Neural cell (in vitro differentiated cells): ENCODE measurements around the gene ZNF821.

ENCODE experiments used
- EP300 ChIP-seq: fragments of 450-650 bp; conservative IDR thresholded peaks from 2 replicates; pipeline ENCODE4 v1.6.1; 2014; ENCODE audit warnings: antibody characterized with exemption, mild to moderate bottlenecking, moderate library complexity; ENCODE audit not compliant: poor library complexity, severe bottlenecking
- EZH2 ChIP-seq: fragments of 200-600, 300-800 bp; shearing (Covaris generic), sonication (generic); IDR thresholded peaks from 2 replicates; pipeline ENCODE4 v1.6.1; 2014; ENCODE audit warnings: antibody characterized with exemption, low read length, borderline replicate concordance, mild to moderate bottlenecking; ENCODE audit not compliant: insufficient read depth, poor library complexity, severe bottlenecking
- MXI1 ChIP-seq: fragments of 450-650 bp; conservative IDR thresholded peaks from 2 replicates; pipeline ENCODE4 v1.6.1; 2014; ENCODE audit warnings: antibody characterized with exemption, mild to moderate bottlenecking; ENCODE audit not compliant: poor library complexity, severe bottlenecking
- POLR2AphosphoS5 ChIP-seq: IDR thresholded peaks from 2 replicates; pipeline ENCODE4 v1.6.1; 2012
- RAD21 ChIP-seq: fragments of 450-650 bp; conservative IDR thresholded peaks from 2 replicates; pipeline ENCODE4 v1.6.1; 2014; ENCODE audit warnings: antibody characterized with exemption, mild to moderate bottlenecking, moderate library complexity
- SMC3 ChIP-seq: fragments of 450-650 bp; conservative IDR thresholded peaks from 2 replicates; pipeline ENCODE4 v1.6.1; 2014; ENCODE audit warnings: antibody characterized with exemption, mild to moderate bottlenecking, moderate library complexity; ENCODE audit not compliant: poor library complexity
- TAF1 ChIP-seq: IDR thresholded peaks from 2 replicates; pipeline ENCODE4 v1.6.1; 2012; ENCODE audit warnings: low read depth
- TF ChIP-seq, protein P1 (sequence below): fragments of 450-650 bp; IDR thresholded peaks from 2 replicates; pipeline ENCODE4 v1.5.1; 2014; ENCODE audit warnings: antibody characterized with exemption, mild to moderate bottlenecking, moderate library complexity; ENCODE audit not compliant: poor library complexity, severe bottlenecking
- TF ChIP-seq, protein P2 (sequence below): IDR thresholded peaks from 2 replicates; pipeline ENCODE4 v1.6.1; 2012; ENCODE audit warnings: borderline replicate concordance

DNA sequence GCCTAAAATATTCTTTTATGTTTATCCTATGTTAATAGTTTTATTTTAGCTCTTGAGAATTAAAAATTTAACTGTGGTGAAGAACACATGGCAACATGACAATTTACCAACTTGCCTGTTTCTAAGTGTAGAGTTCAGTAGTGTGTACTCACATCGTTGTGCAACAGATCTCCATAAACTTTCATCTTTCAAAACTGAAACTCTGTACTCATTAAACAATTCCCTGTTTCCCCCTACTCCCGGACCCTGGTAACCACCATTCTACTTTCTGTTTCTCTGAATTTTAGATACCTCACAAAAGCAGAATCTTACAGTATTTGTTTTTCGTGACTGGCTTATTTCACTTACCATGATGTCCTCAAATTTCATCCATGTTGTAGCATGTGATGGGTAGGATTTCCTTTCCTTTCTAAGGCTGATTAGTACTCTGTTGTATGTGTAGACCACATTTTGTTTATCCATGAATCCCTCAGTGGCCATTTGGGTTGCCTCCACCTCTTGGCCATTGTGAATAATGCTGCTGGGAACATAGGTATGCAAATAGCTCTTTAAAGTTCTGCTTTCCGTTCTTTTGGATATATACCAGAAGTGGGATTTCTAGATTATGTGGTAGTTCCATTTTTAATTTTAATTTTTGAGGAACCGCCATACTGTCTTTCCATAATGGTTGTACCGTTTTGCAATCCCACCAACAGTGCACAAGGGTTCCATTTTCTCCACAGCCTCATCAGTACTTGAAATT, 28.7 kb upstream of the ZNF821 start:
- TF ChIP-seq, protein P1, sequence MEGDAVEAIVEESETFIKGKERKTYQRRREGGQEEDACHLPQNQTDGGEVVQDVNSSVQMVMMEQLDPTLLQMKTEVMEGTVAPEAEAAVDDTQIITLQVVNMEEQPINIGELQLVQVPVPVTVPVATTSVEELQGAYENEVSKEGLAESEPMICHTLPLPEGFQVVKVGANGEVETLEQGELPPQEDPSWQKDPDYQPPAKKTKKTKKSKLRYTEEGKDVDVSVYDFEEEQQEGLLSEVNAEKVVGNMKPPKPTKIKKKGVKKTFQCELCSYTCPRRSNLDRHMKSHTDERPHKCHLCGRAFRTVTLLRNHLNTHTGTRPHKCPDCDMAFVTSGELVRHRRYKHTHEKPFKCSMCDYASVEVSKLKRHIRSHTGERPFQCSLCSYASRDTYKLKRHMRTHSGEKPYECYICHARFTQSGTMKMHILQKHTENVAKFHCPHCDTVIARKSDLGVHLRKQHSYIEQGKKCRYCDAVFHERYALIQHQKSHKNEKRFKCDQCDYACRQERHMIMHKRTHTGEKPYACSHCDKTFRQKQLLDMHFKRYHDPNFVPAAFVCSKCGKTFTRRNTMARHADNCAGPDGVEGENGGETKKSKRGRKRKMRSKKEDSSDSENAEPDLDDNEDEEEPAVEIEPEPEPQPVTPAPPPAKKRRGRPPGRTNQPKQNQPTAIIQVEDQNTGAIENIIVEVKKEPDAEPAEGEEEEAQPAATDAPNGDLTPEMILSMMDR = no peak
- TF ChIP-seq MXI1 (no peak), POLR2AphosphoS5 (no peak), TAF1 (no peak), EP300 (no peak), EZH2 (no peak), SMC3 (no peak), RAD21 (no peak)
- TF ChIP-seq, protein P2, sequence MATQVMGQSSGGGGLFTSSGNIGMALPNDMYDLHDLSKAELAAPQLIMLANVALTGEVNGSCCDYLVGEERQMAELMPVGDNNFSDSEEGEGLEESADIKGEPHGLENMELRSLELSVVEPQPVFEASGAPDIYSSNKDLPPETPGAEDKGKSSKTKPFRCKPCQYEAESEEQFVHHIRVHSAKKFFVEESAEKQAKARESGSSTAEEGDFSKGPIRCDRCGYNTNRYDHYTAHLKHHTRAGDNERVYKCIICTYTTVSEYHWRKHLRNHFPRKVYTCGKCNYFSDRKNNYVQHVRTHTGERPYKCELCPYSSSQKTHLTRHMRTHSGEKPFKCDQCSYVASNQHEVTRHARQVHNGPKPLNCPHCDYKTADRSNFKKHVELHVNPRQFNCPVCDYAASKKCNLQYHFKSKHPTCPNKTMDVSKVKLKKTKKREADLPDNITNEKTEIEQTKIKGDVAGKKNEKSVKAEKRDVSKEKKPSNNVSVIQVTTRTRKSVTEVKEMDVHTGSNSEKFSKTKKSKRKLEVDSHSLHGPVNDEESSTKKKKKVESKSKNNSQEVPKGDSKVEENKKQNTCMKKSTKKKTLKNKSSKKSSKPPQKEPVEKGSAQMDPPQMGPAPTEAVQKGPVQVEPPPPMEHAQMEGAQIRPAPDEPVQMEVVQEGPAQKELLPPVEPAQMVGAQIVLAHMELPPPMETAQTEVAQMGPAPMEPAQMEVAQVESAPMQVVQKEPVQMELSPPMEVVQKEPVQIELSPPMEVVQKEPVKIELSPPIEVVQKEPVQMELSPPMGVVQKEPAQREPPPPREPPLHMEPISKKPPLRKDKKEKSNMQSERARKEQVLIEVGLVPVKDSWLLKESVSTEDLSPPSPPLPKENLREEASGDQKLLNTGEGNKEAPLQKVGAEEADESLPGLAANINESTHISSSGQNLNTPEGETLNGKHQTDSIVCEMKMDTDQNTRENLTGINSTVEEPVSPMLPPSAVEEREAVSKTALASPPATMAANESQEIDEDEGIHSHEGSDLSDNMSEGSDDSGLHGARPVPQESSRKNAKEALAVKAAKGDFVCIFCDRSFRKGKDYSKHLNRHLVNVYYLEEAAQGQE = no peak
